Ishikawa (cell line): ENCODE measurements around the gene VWA8.

Source experiments
- CEBPB ChIP-seq: IDR thresholded peaks from 2 replicates; pipeline ENCODE4 v1.6.1; 2012
- CREB1 ChIP-seq: IDR thresholded peaks from 2 replicates; pipeline ENCODE4 v1.6.1; 2012; ENCODE audit warnings: low read depth
- EGR1 ChIP-seq: IDR thresholded peaks from 2 replicates; pipeline ENCODE4 v1.6.1; 2012
- EP300 ChIP-seq: IDR thresholded peaks from 2 replicates; pipeline ENCODE4 v1.6.1; 2012; ENCODE audit warnings: borderline replicate concordance
- FOXM1 ChIP-seq: IDR thresholded peaks from 2 replicates; pipeline ENCODE4 v1.6.1; 2012; ENCODE audit warnings: low read depth, borderline replicate concordance
- MAX ChIP-seq: IDR thresholded peaks from 2 replicates; pipeline ENCODE4 v1.6.1; 2012
- NFIC ChIP-seq: IDR thresholded peaks from 2 replicates; pipeline ENCODE4 v1.6.1; 2012
- RAD21 ChIP-seq: IDR thresholded peaks from 2 replicates; pipeline ENCODE4 v1.6.1; 2012; ENCODE audit warnings: low read depth
- REST ChIP-seq: IDR thresholded peaks from 2 replicates; pipeline ENCODE4 v1.6.1; 2012; ENCODE audit warnings: low read depth, mild to moderate bottlenecking
- TAF1 ChIP-seq: IDR thresholded peaks from 2 replicates; pipeline ENCODE4 v1.6.1; 2012; ENCODE audit warnings: low read depth, mild to moderate bottlenecking
- TCF12 ChIP-seq: IDR thresholded peaks from 2 replicates; pipeline ENCODE4 v1.6.1; 2012; ENCODE audit warnings: low read depth
- TEAD4 ChIP-seq: IDR thresholded peaks from 2 replicates; pipeline ENCODE4 v1.6.1; 2012
- USF1 ChIP-seq: IDR thresholded peaks from 2 replicates; pipeline ENCODE4 v1.6.1; 2012
- YY1 ChIP-seq: IDR thresholded peaks from 2 replicates; pipeline ENCODE4 v1.6.1; 2012; ENCODE audit warnings: low read depth
- ZBTB7A ChIP-seq: IDR thresholded peaks from 2 replicates; pipeline ENCODE4 v1.6.1; 2012; ENCODE audit warnings: low read depth

The VWA8 gene

GRCh38 chr13:41541142-41541938 lies 419.6 kb downstream of the VWA8 start:
- TF ChIP-seq EP300: no peak
- no peak for TF ChIP-seq REST
- TF ChIP-seq ZBTB7A: no peak
- TF ChIP-seq TEAD4: no peak
- no peak for TF ChIP-seq NFIC
- TF ChIP-seq CEBPB: no peak
- no peak for TF ChIP-seq FOXM1
- TF ChIP-seq USF1: no peak
- no peak for TF ChIP-seq TAF1
- TF ChIP-seq MAX: no peak
- TF ChIP-seq RAD21: no peak
- TF ChIP-seq YY1: no peak
- no peak for TF ChIP-seq TCF12
- no peak for TF ChIP-seq EGR1
- TF ChIP-seq CREB1: no peak

- TF ChIP-seq REST: no peak
- no peak for TF ChIP-seq ZBTB7A
- TF ChIP-seq RAD21: no peak
- no peak for TF ChIP-seq TCF12
- no peak for TF ChIP-seq TEAD4
- no peak for TF ChIP-seq CREB1
- TF ChIP-seq CEBPB: no peak
- TF ChIP-seq FOXM1: no peak
- no peak for TF ChIP-seq MAX
- no peak for TF ChIP-seq USF1
- no peak for TF ChIP-seq EGR1
- TF ChIP-seq EP300: no peak
- TF ChIP-seq YY1: no peak
- no peak for TF ChIP-seq NFIC
Measured at GRCh38 chr13:41533266-41534052, 427.4 kb downstream of the VWA8 start.

GRCh38 chr13:41528021-41528420 lies 432.9 kb downstream of the VWA8 start:
- TF ChIP-seq CEBPB (no peak), REST (no peak), EGR1 (no peak), NFIC (no peak), EP300 (no peak), USF1 (no peak), FOXM1 (no peak), ZBTB7A (no peak), MAX (no peak)
